ENCODE data around the gene TPM2.

TPM2 gene

GRCh38 chr9:35679091-35679490 lies 10.6 kb downstream of the TPM2 start:
- no peak for DNase-seq (ENCODE audit: low read depth)

GRCh38 chr9:35675732-35676392 lies 13.9 kb downstream of the TPM2 start:
- DNase-seq (ENCODE audit: low read depth) = no peak

- DNase-seq (ENCODE audit: low read depth) = no peak
These were observed 14.5 kb downstream of the TPM2 start for GRCh38 chr9:35675204-35675603.

- DNase-seq (ENCODE audit: low read depth) = no peak
These were observed 15.7 kb downstream of the TPM2 start for GRCh38 chr9:35674025-35674361.

GRCh38 chr9:35673132-35674024 lies 16.3 kb downstream of the TPM2 start, which contains the start of gene CA9:
TSS of gene CA9 (plus strand) at chr9:35673928. CDS start at chr9:35673960, 32 bp downstream.
- DNase-seq (ENCODE audit: low read depth) = no peak

- no peak for DNase-seq (ENCODE audit: low read depth)
These were observed 20.2 kb downstream of the TPM2 start for GRCh38 chr9:35669331-35670145.

GRCh38 chr9:35667939-35668338 lies 21.8 kb downstream of the TPM2 start:
- DNase-seq (ENCODE audit: low read depth) = no peak

GRCh38 chr9:35666549-35666948 lies 23.2 kb downstream of the TPM2 start:
- no peak for DNase-seq (ENCODE audit: low read depth)

- no peak for DNase-seq (ENCODE audit: low read depth)
These were observed 23.7 kb downstream of the TPM2 start for GRCh38 chr9:35666045-35666444.

GRCh38 chr9:35665471-35665818 lies 24.3 kb downstream of the TPM2 start:
- DNase-seq (ENCODE audit: low read depth) = no peak

GRCh38 chr9:35664531-35665470 lies 24.9 kb downstream of the TPM2 start, which contains the start of gene ARHGEF39:
TSS of gene ARHGEF39 (minus strand) at chr9:35665195. CDS start at chr9:35665169, 26 bp downstream.
- peak; percentile 58 for DNase-seq (ENCODE audit: low read depth)

GRCh38 chr9:35662437-35662836 lies 27.3 kb downstream of the TPM2 start:
- no peak for DNase-seq (ENCODE audit: low read depth)

GRCh38 chr9:35661756-35662350 lies 27.9 kb downstream of the TPM2 start:
- DNase-seq (ENCODE audit: low read depth) = peak; percentile 61

- no peak for DNase-seq (ENCODE audit: low read depth)
These were observed 28.7 kb downstream of the TPM2 start for GRCh38 chr9:35660966-35661415.

- DNase-seq (ENCODE audit: low read depth) = no peak
These were observed 30.4 kb downstream of the TPM2 start for GRCh38 chr9:35659340-35659739.

- no peak for DNase-seq (ENCODE audit: low read depth)
These were observed 30.8 kb downstream of the TPM2 start for GRCh38 chr9:35658968-35659220.

GRCh38 chr9:35658137-35658967 lies 31.4 kb downstream of the TPM2 start, which contains the start of gene CCDC107:
TSS of gene CCDC107 (plus strand) at chr9:35658292. CDS start at chr9:35658380, 88 bp downstream.
- DNase-seq (ENCODE audit: low read depth) = peak; percentile 70

- DNase-seq (ENCODE audit: low read depth) = peak; percentile 88
These were observed 32.1 kb downstream of the TPM2 start, which contains the start of gene RMRP for GRCh38 chr9:35657546-35658136. TSS of gene RMRP (minus strand) at chr9:35658019.

- no peak for DNase-seq (ENCODE audit: low read depth)
These were observed 32.7 kb downstream of the TPM2 start for GRCh38 chr9:35656831-35657545.
